K562 (cell line): ENCODE data around the gene SPOCK2. TPM values are rescaled to one million over a fixed set of nuclear protein-coding genes. Genes with fewer than 3 reads are reported as not detected.

ENCODE experiments used
- EZH2 ChIP-seq: IDR thresholded peaks from 2 replicates; pipeline ENCODE4 v1.6.1; 2012; ENCODE audit warnings: low read depth, mild to moderate bottlenecking, inconsistent platforms, low read length, borderline replicate concordance
- KDM2B ChIP-seq: fragments of 250-450 bp; sonication (Bioruptor Pico); IDR thresholded peaks from 2 replicates; pipeline ENCODE4 v1.8.0; 2021; ENCODE audit warnings: mild to moderate bottlenecking, moderate library complexity
- MEF2A ChIP-seq: IDR thresholded peaks from 2 replicates; pipeline ENCODE4 v1.6.1; 2011; ENCODE audit warnings: low read depth, mild to moderate bottlenecking, low read length, moderate library complexity; ENCODE audit not compliant: control insufficient read depth
- MYC ChIP-seq, 2 experiments: fragments of 250-450 bp in 1 of 2; sonication (Bioruptor Pico) in 1 of 2; IDR thresholded peaks; 2 replicates each; pipeline versions ENCODE4 v1.5.1 to v1.6.1; 2012 to 2021; ENCODE audit warnings: low read depth in 2 of 2, borderline replicate concordance in 1 of 2, improper control_type of control experiment in 1 of 2, low read length in 1 of 2, mild to moderate bottlenecking in 1 of 2, moderate library complexity in 1 of 2
- POLR2A ChIP-seq: fragments of 450-650 bp; conservative IDR thresholded peaks from 2 replicates; pipeline ENCODE4 v1.6.1; 2016
- SMARCA5 ChIP-seq: fragments of 450-650 bp; IDR thresholded peaks from 2 replicates; pipeline ENCODE4 v1.6.1; 2016
- ZNF76 ChIP-seq: fragments of 250-450 bp; sonication (Bioruptor Pico); IDR thresholded peaks from 2 replicates; pipeline ENCODE4 v1.4.0; 2020; ENCODE audit warnings: mild to moderate bottlenecking, moderate library complexity, borderline replicate concordance
- polyA plus RNA-seq, 8 experiments: library from polyadenylated mRNA; depleted of rRNA in 4 of 8; stranded (reverse) in 5 of 8; unstranded in 3 of 8; fragments of >200 nt; fragmentation: Nextera tagmentation in 2 of 8; fragmentation: Illumina TruSeq in 1 of 8; extraction: Ambion mirVana in 2 of 8; extraction: Trizol in 1 of 8; gene quantifications; 2 replicates each; pipeline versions ENCODE4 v1.2.1 to v1.2.3, GENCODE V29; 2011 to 2014; ENCODE audit warnings: inconsistent platforms in 1 of 8, missing spikeins in 1 of 8
- total RNA-seq, 7 experiments: library from RNA; depleted of rRNA in 6 of 7; stranded (reverse); fragments of >200 nt in 6 of 7; fragmentation: Illumina TruSeq in 2 of 7; extraction: Trizol in 2 of 7; gene quantifications; 2 replicates each; pipeline versions ENCODE4 v1.2.1 to v1.2.3, GENCODE V29; 2011 to 2021; ENCODE audit warnings: low replicate concordance in 1 of 7
- TF ChIP-seq, protein P1 (sequence below): fragments of 450-650 bp; IDR thresholded peaks from 2 replicates; pipeline ENCODE4 v1.6.1; 2016; ENCODE audit warnings: low read depth
- TF ChIP-seq, protein P2 (sequence below): fragments of 450-650 bp; IDR thresholded peaks from 2 replicates; pipeline ENCODE4 v1.6.1; 2016; ENCODE audit warnings: low read depth, mild to moderate bottlenecking, moderate library complexity
- TF ChIP-seq, protein P3 (sequence below): fragments of 200-400 bp; formaldehyde crosslinking; IDR thresholded peaks from 2 replicates; pipeline ENCODE4 v1.6.1; 2017; ENCODE audit warnings: mild to moderate bottlenecking, low read depth, low read length, moderate library complexity
- TF ChIP-seq, protein P4 (sequence below): fragments of 250-450 bp; sonication (Bioruptor Pico); IDR thresholded peaks from 2 replicates; pipeline ENCODE4 v1.5.0; 2020; ENCODE audit warnings: mild to moderate bottlenecking

The SPOCK2 gene
- total and polyA plus RNA-seq, 9 of the 15 experiments (the other 6 are each of a cell fraction or from before 2014, with no cell fraction given) = 0.04 to 0.86 (median 0.11) TPM; not detected in 2

- TF ChIP-seq, protein P1, sequence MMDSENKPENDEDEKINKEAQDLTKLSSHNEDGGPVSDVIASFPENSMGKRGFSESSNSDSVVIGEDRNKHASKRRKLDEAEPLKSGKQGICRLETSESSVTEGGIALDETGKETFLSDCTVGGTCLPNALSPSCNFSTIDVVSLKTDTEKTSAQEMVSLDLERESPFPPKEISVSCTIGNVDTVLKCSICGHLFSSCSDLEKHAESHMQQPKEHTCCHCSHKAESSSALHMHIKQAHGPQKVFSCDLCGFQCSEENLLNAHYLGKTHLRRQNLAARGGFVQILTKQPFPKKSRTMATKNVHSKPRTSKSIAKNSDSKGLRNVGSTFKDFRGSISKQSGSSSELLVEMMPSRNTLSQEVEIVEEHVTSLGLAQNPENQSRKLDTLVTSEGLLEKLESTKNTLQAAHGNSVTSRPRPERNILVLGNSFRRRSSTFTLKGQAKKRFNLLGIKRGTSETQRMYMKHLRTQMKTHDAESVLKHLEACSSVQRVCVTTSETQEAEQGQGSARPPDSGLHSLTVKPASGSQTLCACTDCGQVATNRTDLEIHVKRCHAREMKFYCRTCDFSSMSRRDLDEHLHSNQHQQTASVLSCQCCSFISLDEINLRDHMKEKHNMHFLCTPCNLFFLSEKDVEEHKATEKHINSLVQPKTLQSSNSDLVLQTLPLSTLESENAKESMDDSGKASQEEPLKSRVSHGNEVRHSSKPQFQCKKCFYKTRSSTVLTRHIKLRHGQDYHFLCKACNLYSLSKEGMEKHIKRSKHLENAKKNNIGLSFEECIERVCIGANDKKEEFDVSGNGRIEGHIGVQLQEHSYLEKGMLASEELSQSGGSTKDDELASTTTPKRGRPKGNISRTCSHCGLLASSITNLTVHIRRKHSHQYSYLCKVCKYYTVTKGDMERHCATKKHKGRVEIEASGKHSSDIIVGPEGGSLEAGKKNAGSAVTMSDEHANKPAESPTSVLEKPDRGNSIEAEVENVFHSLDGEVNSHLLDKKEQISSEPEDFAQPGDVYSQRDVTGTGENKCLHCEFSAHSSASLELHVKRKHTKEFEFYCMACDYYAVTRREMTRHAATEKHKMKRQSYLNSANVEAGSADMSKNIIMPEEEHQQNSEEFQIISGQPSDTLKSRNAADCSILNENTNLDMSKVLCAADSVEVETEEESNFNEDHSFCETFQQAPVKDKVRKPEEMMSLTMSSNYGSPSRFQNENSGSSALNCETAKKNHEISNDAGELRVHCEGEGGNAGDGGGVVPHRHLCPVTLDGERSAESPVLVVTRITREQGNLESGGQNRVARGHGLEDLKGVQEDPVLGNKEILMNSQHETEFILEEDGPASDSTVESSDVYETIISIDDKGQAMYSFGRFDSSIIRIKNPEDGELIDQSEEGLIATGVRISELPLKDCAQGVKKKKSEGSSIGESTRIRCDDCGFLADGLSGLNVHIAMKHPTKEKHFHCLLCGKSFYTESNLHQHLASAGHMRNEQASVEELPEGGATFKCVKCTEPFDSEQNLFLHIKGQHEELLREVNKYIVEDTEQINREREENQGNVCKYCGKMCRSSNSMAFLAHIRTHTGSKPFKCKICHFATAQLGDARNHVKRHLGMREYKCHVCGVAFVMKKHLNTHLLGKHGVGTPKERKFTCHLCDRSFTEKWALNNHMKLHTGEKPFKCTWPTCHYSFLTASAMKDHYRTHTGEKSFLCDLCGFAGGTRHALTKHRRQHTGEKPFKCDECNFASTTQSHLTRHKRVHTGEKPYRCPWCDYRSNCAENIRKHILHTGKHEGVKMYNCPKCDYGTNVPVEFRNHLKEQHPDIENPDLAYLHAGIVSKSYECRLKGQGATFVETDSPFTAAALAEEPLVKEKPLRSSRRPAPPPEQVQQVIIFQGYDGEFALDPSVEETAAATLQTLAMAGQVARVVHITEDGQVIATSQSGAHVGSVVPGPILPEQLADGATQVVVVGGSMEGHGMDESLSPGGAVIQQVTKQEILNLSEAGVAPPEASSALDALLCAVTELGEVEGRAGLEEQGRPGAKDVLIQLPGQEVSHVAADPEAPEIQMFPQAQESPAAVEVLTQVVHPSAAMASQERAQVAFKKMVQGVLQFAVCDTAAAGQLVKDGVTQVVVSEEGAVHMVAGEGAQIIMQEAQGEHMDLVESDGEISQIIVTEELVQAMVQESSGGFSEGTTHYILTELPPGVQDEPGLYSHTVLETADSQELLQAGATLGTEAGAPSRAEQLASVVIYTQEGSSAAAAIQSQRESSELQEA = no peak
- TF ChIP-seq, protein P2, sequence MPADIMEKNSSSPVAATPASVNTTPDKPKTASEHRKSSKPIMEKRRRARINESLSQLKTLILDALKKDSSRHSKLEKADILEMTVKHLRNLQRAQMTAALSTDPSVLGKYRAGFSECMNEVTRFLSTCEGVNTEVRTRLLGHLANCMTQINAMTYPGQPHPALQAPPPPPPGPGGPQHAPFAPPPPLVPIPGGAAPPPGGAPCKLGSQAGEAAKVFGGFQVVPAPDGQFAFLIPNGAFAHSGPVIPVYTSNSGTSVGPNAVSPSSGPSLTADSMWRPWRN = no peak
- TF ChIP-seq SMARCA5 (no peak), EZH2 (no peak), KDM2B (CRISPR knock-in tag) (no peak), POLR2A (no peak), MYC (IDR thresholded peaks at IDR 0.05; ENCODE audit: low read depth, low read length) (no peak), MYC (CRISPR knock-in tag; IDR thresholded peaks at IDR 0.05; ENCODE audit: borderline replicate concordance, low read depth) (no peak), ZNF76 (no peak), MEF2A (no peak)
- TF ChIP-seq, protein P3, sequence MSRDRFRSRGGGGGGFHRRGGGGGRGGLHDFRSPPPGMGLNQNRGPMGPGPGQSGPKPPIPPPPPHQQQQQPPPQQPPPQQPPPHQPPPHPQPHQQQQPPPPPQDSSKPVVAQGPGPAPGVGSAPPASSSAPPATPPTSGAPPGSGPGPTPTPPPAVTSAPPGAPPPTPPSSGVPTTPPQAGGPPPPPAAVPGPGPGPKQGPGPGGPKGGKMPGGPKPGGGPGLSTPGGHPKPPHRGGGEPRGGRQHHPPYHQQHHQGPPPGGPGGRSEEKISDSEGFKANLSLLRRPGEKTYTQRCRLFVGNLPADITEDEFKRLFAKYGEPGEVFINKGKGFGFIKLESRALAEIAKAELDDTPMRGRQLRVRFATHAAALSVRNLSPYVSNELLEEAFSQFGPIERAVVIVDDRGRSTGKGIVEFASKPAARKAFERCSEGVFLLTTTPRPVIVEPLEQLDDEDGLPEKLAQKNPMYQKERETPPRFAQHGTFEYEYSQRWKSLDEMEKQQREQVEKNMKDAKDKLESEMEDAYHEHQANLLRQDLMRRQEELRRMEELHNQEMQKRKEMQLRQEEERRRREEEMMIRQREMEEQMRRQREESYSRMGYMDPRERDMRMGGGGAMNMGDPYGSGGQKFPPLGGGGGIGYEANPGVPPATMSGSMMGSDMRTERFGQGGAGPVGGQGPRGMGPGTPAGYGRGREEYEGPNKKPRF = no peak
- TF ChIP-seq, protein P4, sequence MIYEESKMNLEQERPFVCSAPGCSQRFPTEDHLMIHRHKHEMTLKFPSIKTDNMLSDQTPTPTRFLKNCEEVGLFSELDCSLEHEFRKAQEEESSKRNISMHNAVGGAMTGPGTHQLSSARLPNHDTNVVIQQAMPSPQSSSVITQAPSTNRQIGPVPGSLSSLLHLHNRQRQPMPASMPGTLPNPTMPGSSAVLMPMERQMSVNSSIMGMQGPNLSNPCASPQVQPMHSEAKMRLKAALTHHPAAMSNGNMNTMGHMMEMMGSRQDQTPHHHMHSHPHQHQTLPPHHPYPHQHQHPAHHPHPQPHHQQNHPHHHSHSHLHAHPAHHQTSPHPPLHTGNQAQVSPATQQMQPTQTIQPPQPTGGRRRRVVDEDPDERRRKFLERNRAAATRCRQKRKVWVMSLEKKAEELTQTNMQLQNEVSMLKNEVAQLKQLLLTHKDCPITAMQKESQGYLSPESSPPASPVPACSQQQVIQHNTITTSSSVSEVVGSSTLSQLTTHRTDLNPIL (CRISPR knock-in tag) = no peak
Observed at GRCh38 chr10:72025400-72025799, 63.0 kb downstream of the SPOCK2 start (continued).
